T-helper 1 cell (primary cell): ENCODE measurements around the gene C7orf25.

ENCODE experiments used
- DNase-seq, 5 donors: peaks; one replicate each; pipeline ENCODE4 v3.0.0-alpha.2; 2012 to 2020
- total RNA-seq, 4 donors: gene quantifications; one replicate each; lab custom pipeline; 2026; lab: John Stamatoyannopoulos, UW

The C7orf25 gene
- 0 to 0.27 (median 0.14) reads per million in 4 donors for total RNA-seq

DNA sequence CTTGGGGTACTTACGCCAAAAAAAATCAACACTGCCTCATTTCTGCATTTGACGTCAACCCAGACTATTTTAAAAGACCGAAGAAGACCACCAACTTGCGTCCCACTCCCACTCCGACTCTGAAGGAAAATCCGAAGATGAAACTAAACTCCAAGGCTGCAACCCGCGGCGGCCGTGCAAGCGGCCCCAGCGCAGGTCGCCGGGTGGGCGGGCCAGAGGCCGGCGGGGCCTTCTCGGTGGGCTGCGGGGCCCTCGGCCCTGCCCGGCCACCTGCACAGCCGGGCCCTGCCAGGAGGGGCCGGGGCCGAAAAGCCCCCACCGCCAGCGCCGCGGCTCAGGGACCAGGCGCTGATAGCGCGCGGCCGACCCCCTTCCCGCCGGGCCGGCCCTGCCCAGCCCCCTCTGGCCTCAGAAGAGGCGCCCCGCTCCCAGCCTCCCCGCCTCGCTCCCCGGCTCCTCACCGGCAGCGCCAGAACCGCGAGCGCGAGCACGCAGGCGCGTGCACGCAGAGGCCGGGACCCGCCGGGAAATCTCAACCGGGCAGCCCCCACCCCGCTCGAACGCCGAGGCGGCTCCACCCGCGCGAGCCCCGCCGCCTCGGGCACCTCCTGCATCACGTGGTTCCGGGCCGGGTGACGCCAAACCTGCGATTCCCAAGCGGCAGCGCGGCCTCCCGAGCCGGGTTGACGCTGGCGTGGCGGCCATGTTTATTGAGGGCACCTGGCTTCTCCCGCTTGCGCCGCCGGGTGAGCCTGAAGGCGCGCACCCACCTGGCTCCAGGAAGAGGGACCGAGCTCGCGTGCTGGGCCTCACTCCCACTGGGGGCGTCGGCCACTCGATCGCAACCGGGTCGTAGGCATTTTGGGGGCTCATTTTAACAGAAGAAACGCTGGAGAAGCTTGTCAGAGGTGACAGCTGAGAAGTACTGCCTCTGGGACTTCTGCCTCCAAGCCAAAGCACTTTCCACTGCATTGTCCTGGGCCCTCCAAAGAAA, at the start of gene C7orf25:
C7orf25 (minus strand) TSS at position 617 of the 994 bp plus-strand sequence. CDS start 1,170 bp downstream, outside the sequence.
- peak; percentile 91 to 95 (median 94) for DNase-seq

- DNase-seq: no peak
Observed at GRCh38 chr7:42961170-42961569, 49.3 kb upstream of the C7orf25 start.

GRCh38 chr7:42960762-42961161, 48.9 kb upstream of the C7orf25 start:
- DNase-seq: no peak

- DNase-seq: no peak
Observed at GRCh38 chr7:42959549-42959948, 47.7 kb upstream of the C7orf25 start.

GRCh38 chr7:42956062-42956461, 44.2 kb upstream of the C7orf25 start:
- no peak for DNase-seq

DNA sequence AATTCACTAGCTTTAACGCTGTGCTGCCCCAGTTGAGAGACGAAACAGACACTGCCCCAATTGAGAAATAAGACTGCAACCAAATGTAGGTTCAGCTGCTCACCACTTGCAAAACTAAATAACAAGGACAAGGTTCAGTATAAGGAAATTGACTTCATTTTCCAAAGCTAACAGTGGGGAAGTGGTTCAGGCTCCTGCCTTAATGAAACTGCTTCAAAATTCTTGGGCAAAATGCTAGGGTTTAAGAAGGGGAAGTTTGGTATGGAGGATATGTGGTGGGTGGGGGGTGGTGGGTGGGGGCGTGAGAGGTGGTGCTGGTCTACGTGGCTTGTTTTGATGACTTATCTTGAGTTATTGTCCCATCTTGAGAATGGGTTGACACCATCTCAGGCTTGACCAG, 42.1 kb upstream of the C7orf25 start:
- DNase-seq: no peak

DNA sequence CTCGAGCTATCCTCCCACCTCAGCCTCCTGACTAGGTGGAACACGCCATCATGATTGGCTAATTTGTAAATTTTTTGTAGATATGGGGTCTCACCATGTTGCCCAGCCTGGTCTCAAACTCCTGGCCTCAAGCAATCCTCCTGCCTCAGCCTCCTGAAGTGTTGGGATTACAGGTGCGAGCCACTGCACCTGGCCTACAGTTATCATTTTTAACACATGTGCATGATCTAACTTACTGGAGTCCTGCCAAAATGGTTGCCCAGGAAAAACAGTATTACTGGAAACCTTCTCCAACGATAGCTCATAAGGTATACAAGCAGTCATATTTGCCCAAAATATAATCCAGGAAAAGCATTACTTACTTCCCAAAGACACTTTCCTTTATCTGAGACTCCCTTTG, 40.5 kb upstream of the C7orf25 start:
- no peak for DNase-seq

DNA sequence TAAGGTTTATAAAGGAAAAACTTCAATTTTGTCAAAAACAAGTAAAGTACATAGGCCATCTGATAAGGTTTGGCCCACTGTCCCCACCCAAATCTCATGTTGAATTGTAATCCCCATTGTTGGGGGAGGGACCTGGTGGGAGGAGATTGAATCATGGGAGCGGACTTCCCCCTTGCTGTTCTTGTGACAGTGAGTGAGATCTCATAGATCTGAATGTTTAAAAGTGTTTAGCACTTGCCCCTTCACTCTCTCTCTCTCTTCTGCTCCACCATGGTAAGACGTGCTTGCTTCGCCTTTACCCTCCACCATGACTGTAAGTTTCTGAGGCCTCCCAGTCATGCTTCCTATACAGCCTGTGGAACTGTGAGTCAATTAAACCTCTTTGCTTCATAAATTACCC, 38.5 kb upstream of the C7orf25 start:
- no peak for DNase-seq

GRCh38 chr7:42947521-42947920, 35.7 kb upstream of the C7orf25 start:
- DNase-seq: no peak

- no peak for DNase-seq
Observed at GRCh38 chr7:42946627-42946950, 34.7 kb upstream of the C7orf25 start.

DNA sequence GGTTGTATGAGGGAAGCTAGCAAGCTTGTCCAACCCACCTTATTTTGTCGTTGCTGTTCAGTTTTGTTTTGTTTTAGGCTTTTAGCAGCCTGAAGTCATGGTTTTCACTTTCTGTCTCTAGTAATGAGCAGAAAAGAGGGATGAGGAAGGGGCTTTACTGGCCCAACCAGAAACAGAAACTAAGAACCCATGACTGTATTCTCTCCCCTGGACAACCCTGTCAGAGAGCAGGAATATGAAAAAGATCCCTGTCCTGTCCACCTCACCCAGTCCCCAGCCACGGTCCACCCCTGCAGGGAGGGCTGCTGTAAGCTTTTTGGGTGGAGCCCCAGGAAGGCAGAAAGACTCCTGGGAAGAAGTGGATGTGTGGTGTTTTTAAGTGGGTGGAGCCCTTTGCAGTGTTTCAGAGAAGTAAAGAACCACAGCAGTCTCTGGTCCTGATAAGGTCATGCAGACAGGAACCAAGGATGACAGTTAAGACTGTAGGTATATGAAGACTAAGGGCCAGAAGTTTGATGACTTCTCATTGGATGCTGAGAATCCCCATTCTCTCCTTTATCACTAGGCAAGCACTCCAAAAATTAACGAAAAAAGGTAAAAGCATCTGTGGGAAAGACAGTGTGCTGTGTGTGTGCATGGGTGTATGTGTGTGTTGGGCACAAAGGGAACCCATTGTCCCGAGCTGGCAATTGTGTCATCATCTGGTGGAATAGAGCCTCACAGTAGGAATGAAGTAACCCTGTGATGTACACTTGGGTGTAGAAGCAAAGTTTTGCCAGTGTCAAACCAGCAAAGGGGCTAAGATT, 34.2 kb upstream of the C7orf25 start:
- peak in 1 of 5 donors; percentile 61 for DNase-seq

DNA sequence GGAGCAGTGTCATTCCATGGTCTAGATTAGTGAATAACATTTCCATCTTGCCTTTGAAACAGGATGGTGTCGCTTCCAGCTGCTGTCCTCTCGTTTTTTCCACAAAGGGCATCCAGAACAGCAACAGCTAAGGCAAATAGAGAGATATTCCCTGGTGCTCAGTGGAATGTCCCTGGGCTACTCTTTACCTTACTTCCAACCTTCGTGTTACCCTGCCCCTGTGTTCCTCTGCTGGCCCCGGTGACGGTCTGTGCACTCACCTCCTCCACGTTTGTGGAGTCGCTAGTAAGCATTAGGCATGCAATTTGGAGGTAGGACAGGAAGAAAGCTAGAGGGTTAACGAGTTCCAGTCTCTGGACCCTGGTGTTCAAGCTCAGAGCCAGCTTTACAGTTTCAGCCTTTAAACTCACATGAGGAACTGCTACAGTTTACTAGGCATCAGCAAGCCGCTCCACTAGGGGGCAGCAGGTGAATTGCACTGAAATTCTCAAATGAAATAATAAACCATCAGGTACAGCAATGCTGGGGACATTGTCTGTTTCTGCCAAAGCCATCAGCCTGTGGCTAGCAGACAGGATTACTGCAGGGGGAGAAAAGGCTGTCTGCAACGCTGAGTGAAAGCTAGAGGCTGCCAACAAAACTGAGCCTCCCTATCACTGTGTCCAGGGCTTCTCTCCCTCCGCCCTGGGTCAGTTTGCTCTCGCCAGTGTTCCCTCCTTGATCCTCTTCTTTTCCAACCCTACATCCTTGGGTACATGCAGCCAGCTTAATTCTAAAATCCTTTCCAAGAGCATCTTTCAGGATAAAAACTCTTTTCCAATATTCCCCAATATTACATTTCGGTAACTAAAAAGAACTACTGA, 29.3 kb upstream of the C7orf25 start:
- peak; percentile 31 to 69 (median 50) for DNase-seq

- DNase-seq: no peak
Observed at GRCh38 chr7:42939457-42940240, 27.8 kb upstream of the C7orf25 start.

DNA sequence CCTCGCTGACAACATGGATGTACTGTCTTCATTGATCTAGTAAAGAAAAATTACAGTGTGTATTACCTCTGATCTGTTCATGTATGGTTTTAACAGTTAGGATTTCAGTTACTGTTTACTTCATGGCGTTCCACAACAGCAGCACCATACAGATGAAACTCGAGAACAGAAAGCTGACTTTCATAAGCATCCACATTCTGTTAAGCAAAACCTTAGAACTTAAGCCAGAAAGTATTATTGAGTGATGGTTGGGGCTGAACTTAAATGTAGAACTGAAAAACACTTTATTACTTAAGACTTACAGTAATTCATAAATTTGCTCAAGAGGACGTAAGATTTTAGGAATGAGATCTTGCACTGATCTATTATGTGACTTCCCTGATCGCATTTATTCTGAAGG, 24.0 kb upstream of the C7orf25 start:
- DNase-seq: no peak

DNA sequence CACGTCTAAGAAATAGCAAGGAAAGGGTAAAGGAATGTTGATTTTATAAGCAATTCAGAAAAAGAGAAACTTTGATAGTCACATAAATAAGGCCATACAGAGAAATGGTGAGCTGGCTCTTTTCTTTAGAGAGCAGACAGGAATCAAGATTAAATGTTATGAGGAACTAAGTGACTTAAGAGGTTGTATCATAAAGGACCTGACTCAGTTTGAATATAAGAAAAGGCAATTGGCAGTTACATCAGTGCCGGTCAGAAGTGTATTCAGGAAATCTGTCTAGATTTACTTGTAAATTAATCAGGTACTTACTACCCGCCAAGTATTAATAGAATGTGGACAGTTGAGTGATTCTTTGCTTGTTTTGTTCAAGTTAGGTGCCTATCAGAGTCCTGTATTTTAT, 22.4 kb upstream of the C7orf25 start:
- DNase-seq: no peak

- no peak for DNase-seq
Observed at GRCh38 chr7:42932811-42933591, 21.1 kb upstream of the C7orf25 start.

DNA sequence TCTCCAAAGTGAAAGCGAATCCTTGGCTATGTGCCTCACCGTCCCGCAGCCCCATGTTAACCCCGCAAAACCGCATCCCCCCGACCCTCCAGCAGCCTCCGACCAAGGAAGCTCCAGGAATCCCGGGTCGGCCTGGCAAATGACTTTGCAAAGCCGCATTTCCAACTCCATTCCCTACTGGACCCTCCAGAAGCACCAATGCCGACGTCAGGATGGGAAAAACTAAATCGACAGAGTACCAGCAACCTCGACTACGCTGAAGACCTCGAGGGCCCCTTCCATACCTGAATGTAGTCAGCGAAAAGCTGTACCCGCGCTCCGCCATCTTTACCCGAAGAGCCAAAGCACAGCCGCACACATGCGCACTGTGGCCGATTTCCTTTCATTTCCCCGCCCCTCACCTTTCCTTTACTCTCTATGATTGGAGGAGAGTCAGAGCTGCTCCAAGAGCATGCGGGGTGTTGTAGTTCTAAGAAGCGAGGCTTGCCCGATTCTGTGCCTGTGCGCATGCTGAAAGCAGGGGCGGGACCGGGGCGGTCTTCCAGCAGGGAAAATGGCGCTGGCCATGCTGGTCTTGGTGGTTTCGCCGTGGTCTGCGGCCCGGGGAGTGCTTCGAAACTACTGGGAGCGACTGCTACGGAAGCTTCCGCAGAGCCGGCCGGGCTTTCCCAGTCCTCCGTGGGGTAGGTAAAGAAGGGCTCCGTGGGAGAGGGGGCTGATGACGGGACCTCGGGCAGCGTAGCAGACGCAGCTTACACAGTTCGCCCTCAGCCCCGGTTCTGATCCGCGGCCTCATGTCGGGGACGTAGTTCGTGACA, 20.2 kb upstream of the C7orf25 start, which contains the start of the genes MRPL32 and PSMA2:
MRPL32 (plus strand) TSS at position 543 of the 818 bp plus-strand sequence; CDS start at position 554, 11 bp downstream.
PSMA2 (minus strand) TSS at position 341 of the 818 bp plus-strand sequence; CDS start at position 325, 16 bp downstream.
- peak; percentile 89 to 96 (median 92) for DNase-seq

DNA sequence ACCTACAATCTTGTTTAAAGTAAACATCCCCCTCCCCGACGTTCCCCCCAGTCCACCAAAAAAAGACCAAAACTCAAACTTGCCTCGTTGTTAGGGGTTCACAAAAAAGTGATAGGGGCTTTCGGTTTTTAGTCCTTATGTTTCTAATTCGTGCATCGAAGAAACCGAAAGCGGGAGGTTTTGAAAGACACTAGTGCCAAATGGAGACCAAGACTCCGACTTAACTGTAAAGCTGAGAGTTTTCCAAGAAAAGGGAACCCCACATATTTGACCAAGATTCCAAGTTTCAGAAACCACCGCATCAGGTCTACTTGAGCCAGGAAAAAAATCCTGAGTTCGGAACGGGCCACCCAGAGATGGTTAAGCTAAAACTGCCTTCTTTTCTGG, 19.6 kb upstream of the C7orf25 start:
- DNase-seq: peak in 1 of 5 donors; percentile 34

- DNase-seq: no peak
Observed at GRCh38 chr7:42930889-42931288, 19.0 kb upstream of the C7orf25 start.

DNA sequence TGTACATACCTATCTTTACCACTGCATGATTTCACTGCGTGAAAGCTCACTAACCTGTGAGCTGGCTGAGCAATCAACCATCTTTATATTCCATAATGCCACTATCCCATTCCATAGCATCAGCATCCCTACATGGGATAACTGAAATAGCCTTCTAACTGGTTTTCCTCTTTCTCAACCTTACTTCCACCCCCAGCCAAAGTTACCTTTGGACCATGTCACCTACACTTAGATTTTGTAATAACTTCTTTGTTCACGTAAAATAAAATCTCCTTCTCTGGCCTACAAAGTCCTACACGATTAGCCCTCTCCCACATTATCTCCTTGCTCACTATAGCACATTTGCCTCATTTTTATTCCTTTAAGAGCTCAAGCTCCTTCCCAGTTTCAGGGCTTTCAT, 17.6 kb upstream of the C7orf25 start:
- no peak for DNase-seq
